ENCODE data around the gene WDTC1.

WDTC1 gene

DNA sequence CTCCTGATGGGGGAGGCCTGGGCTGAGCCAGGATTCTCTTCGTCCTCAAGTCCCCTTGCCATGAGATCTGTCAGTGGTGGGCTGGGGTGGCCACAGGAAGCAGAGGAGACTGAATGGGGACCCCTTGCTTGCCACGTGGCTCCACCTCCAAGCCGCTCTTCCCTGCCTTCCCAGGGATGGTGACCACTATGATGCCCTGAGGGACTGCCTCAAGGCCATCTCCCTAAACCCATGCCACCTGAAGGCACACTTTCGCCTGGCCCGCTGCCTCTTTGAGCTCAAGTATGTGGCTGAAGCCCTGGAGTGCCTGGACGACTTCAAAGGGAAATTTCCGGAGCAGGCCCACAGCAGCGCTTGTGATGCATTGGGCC lies 66.6 kb downstream of the WDTC1 start:
- DNase-seq (ENCODE audit: low read depth in 2 of 3, low spot score in 2 of 3) = no peak

DNA sequence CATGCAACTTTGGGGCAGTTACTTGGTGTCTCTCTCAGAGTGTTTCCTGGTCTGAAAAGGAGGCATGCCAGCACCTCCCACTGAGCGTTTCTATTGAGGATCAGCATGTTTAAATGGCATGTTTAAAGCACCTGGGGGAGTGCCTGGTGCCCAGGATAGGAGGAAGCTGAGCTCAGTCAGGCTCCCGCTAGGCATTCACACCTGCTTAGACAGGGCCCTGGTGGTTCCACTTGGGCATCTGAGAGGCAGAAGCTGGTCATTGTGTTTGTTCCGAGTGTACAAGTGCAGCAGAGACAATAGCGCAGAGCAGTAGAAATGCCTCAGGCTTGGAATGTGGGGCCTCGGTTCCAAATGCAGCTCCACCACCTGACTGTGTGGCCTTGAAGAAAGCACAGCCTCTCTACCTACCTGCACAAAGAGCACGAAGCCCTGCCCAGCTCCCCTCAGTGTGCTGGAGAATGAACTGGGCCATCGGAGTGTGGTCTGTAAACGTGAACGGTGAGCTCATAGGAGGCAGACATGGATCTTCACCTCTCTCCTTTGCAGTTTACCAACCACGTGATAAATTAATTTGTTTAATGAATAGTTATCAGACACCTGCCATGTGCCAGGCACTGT lies 67.3 kb downstream of the WDTC1 start:
- DNase-seq (ENCODE audit: low read depth in 2 of 3, low spot score in 2 of 3) = no peak

DNA sequence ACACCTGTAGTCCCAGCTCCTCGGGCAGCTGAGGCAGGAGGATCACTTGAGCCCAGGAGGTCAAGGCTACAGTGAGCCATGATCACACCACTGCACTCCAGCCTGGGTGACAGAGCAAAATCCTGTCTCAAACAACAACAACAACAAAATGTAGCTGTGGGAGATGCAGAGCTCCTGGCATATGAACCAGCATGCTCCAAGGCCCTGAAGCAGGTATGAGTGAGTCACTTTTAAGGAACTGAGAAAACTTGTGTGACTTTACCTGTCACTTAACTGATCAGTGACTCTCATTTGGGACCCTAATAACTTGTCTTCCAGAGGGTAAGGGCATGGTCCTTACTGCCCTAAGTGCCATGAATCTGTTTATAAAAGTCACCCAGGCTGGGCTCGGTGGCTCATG lies 68.2 kb downstream of the WDTC1 start:
- DNase-seq (ENCODE audit: low read depth in 2 of 3, low spot score in 2 of 3) = no peak

DNA sequence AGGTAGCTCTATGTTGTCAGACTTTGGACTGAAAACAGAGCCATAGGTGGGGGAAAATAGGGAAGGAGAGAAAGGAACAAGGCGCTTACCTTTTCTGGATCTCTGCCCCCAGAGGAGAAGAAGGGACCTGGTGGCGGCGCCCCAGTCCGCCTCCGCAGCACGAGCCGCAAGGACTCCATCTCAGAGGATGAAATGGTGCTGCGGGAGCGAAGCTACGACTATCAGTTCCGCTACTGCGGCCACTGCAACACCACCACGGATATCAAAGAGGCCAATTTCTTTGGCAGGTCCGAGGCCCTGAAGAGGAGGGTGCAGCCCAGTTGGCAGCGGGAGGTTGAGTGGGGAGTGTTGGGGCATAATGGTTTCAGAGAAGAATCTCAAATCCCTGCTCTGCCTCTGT lies 69.1 kb downstream of the WDTC1 start:
- no peak for DNase-seq (ENCODE audit: low read depth in 2 of 3, low spot score in 2 of 3)

DNA sequence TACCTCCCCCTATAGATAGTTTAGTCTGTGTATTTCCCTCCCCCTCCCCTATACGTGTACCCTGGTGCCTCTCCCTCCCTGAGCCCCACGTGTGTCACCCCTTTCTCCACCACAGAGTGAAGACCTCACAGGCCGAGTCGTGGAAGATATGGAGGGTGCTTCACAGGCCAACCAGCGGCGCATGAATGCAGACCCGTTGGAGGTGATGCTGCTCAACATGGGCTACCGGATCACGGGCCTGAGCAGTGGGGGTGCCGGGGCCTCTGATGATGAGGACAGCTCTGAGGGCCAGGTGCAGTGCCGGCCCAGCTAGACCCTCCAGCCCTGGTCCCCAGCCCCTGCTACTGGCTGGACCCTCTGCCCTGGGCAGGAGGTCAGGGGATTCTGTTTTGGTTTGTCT lies 71.6 kb downstream of the WDTC1 start:
- no peak for DNase-seq (ENCODE audit: low read depth in 2 of 3, low spot score in 2 of 3)

DNA sequence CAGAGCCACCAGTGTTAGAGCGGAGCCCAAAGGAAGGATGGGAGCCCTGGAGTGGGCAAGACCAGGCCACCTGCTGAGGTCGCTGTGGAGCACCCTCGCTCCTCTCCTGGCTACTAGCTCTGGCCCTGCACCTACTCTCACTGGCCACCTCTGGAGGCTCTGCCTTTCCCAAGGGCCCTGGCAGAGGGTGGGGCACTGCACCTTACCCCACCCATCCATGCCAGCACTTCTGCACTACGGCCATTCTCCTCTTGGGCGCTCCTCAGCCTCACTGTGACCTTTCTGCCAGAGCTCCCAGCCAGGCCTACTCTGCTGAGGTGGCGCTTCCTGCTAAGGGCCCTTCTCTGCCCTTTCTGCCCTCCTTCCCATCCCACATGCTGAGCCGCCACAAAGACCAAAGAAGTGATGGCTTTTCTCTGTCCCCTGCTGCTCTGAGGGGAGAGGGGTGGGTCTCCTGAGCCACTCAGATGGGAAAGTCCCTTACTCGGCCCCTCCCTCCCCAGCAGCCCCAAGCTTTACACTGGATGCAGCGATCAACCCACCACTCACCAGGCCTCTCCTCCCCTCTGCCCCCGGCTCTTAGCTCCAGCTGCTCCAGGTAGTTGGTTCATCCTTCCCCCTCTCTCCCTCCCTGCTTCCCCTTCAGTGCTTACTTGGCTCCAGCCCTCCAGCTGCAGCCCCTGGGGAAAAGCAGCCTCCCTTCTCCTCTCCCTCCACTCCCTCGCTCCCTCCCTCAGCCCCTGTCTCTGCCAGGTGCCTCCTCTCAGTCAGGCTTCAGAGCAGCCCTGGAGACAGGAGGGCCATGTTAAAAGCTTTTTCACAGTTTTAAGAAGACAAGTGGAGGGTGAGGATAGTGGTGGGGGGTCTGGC lies 72.7 kb downstream of the WDTC1 start:
- no peak for DNase-seq (ENCODE audit: low read depth in 2 of 3, low spot score in 2 of 3)

DNA sequence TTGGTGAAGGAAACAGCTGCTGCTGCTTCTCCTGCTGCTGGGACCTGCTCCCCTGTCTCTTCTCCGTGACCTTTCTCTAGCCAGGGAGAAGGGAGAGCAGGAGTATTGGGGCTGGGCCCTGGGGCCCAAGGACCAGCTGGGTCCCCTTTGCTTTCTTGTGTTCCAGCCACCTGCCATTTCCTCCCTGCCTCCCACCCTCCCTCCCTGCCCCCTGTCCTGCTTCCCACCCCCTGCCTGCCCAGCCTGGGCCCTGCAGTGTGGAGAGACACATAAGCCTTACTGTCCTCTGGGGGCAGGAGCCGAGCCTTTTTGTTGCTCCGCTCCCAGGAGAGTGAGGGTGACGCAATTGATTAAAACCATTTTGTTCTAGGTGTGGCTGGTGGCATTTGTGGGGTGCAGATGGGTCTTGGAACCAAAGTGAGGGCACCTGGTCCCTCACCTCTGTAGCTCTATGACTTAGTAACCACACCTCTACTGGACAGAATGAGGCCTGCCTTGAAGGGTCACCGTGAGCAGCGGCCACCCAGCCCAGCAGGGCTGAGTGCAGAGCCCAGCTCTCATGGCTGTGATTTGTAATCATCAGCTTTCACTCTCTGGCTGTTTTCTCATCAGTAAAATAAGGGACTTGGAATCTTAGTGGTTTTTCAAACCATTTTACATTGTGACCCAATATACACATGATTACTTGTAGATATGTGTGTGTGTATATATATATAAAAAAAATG lies 73.6 kb downstream of the WDTC1 start:
- DNase-seq (ENCODE audit: low read depth in 2 of 3, low spot score in 2 of 3) = no peak

DNA sequence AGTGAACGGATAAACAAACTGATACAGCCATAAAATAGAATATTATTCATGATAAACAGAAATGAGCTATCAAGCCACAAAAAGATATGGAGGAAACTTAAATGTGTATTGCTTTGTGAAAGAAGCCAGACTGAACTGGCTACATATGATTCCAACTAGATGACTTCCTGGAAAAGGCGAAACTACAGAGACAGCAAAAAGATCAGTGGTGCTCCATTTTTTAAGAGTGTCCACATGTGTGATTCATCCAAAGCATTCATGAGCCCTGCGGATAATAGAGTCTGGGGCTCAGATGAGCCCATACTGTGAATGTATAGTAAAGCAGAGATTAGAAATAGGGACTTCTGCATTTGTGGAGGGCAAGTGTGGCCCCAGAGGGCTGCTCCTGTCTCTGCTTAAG lies 79.7 kb downstream of the WDTC1 start:
- DNase-seq (ENCODE audit: low read depth in 2 of 3, low spot score in 2 of 3) = no peak

DNA sequence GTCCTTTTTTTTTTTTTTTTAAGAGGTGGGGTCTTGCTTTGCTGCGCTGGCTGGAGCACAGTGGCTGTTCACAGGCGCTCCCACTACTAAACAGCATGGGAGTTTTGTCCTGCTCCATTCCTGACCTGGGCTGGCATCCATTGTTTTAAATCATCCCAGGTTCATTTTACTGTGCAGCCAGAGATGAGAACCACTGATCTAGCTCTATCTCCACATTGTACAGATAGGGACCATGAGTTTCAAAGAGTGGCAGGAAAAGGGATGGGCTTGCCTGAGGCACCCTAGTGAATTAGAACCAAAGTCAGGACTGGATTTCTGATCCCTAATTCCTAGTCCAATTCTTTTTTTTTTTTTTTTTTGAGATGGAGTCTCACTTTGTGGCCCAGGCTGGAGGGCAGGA lies 80.3 kb downstream of the WDTC1 start:
- DNase-seq (ENCODE audit: low read depth in 2 of 3, low spot score in 2 of 3) = no peak

DNA sequence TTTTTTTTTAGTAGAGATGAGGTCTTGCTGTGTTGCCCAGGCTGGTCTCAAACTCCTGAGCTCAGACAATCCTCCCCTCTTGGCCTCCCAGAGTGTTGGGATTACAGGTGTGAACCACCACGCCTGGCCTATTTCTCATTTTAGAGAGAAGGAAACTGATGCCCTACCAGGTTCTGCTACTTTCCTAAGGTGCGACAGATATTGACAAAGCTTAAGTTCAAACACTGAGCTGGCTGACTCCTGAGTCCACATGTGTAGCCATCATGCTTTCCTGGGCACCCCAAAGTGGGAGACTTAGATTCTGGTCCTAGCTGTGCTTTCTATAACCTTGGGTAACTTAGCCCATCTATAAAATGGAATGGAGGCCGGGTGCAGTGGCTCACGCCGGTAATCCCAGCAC lies 82.4 kb downstream of the WDTC1 start:
- DNase-seq (ENCODE audit: low read depth in 2 of 3, low spot score in 2 of 3) = no peak

DNA sequence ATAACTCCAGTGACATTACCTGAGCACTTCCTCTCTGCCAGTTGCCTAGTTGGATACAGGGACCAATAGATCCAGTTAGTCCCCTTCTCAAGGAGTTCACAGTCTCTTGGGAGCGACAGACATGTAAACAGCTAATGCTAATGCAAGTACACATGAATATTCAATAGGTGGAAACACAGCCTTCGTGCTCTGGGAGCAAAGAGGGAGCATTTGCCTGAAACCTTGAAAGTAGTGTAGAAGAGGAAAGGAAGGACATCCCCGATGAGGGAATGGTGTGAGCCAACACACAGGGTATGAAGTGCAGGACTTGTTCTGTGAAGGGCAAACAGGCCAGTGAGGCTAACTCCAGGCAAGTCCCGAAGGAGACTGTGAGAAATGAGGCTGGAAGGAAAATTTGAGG lies 83.7 kb downstream of the WDTC1 start:
- DNase-seq (ENCODE audit: low read depth in 2 of 3, low spot score in 2 of 3) = no peak

DNA sequence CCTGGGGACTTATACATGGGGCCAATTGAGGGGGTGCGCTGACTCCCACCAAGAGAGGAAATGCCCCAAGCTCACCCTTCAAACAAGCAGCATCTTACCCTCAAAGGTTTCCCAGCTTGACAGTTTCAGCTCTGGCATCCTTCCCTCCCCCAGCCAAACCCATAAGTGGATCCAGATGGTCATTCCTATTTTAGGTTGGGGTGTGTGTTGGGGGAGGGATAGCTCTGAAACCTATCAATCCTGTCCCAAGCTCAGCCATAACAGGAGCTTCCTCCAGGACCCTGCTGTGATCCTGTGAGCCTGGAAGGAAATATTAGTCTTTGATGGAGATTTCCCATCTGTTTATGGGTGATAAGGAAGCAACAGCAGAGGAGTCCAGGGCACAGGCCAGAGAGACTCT lies 84.2 kb downstream of the WDTC1 start:
- DNase-seq (ENCODE audit: low read depth in 2 of 3, low spot score in 2 of 3) = no peak

DNA sequence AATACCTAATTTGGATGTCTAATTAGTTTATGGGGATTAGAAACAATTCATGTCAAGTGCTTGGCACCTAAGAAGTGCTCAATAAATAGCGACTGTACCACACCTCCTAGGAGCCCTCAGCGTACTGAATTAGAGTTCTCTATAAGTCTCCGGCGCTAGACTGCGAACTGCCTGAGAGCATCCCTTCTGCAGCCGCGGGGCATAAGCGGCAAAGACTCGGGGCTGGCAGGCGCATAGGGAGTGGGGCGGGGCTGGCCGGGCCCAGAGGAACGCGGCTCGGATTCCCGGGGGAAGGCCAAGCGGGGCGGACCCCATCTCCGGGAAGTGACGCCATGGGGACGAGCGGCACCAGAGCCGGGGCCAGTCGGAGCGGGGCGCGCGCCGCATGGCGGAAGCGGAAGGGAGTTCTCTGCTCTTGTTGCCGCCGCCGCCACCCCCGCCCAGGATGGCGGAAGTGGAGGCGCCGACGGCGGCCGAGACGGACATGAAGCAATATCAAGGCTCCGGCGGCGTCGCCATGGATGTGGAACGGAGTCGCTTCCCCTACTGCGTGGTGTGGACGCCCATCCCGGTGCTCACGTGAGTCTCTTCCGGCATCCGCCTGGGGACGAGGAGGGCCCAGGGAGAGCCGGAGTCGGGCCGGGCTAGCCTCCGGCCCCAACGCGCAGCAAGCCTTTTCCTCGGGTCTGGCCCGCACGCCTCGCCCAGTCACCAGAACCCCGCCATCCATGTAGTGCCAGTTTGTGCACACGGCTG lies 87.6 kb downstream of the WDTC1 start, which contains the start of gene TMEM222:
TSS of gene TMEM222 (plus strand) at position 351 of the 756 bp plus-strand sequence. CDS start at position 386, 35 bp downstream.
- DNase-seq (ENCODE audit: low read depth in 2 of 3, low spot score in 2 of 3) = peak; percentile 89 to 98 (median 97)

DNA sequence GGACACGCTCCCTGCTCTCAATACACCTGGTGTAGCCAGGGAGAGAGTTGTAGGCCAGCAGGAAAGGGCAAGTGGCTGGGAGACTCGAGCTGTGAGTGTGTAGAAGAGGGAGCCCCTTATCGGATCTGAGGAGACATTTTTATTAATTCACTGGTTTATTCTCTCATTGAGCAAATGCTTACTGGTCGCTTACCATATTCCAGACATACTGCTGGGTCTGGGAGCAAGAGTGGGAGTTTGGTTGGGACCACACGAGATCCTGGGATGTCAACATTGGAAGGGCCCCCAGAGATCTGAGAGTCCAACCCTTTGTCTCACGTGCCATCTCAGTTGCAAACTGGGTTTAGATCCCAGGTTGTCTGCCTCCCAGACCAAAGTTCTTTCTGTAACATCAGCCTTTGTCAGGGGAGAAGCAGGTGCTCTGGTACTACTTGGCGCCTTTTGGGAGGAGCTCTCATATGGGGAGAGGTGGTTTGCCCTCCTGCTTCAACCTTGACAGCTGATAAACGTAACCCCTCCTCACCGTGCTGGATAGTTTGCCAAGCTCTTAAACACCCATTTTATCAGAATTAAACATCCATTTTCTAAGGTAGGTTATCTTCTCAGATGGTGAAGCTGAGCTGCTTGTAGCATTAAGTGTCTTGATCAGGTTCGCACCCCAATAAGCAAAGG lies 88.3 kb downstream of the WDTC1 start:
- no peak for DNase-seq (ENCODE audit: low read depth in 2 of 3, low spot score in 2 of 3)

DNA sequence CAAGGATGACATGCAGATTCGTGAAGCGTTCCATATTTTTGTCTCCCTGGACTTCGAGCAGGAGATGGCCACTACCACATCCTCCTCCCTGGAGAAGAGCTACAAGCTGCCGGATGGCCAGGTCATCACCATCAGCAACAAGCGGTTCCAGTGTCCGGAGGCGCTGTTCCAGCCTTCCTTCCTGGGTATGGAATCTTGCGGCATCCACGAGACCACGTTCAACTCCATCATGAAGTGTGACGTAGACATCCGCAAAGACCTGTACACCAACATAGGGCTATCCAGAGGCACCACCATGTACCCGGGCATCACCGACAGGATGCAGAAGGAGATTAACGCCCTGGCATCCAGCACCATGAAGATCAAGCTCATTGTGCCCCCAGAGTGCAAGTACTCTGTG lies 90.9 kb downstream of the WDTC1 start:
- DNase-seq (ENCODE audit: low read depth in 2 of 3, low spot score in 2 of 3) = no peak

DNA sequence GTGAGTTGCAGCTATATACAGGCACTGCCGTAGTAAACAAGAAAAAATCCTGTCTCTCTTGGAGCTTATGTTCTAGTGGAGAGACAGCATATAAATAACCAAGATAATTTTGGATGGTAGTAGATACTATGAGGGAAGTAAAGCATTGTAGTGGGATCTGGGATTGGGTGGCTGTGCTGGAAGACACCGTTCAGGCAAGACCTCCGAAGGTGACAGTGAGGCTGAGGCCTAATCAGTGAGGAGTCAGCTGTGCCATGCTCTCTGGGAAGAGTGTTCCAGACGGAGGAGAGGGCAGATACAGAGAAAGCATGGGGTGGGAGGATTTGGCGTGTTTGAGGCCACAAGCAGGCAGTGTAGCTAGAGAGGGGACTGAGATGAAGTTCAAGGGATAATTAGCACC lies 93.5 kb downstream of the WDTC1 start:
- DNase-seq (ENCODE audit: low read depth in 2 of 3, low spot score in 2 of 3) = no peak

DNA sequence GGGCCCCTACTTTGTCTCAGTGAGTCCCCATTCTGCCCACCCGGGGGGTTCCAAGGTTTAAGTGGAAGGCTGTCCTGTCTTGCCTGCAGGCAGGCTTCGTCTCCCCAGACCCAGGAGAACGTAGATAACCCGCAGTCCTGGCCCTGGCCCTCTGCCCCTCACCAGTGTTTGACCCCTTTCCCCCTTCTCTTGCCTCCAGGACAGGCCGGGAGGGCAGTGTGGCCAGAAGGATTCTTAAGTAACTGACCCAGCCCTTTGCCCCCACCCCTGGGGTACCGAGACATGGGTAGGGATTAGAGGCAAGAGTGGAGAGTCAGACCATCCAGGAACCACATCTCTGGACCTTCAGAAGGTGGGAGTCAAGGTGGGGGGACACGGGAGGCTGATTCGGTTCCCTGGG lies 96.4 kb downstream of the WDTC1 start:
- DNase-seq (ENCODE audit: low read depth in 2 of 3, low spot score in 2 of 3) = no peak

DNA sequence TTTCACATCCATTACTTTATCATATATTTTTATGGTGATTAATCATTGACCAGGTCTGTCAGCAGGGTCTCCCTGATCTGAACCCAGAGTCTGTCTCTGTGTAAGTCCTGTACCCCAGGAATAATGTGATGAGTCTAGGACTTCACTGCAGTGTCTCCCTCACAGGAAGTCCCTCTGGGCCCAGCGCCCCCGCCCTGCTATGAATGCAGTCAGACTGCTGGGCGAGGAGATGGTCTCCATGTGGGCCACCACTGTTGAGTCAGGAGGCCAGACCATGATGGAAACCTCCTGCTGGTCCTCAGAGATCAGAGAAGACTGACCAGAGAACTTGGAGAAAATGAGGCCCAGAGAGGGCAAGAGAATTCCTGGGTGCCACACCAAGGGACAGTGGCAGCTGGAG lies 97.0 kb downstream of the WDTC1 start:
- no peak for DNase-seq (ENCODE audit: low read depth in 2 of 3, low spot score in 2 of 3)

DNA sequence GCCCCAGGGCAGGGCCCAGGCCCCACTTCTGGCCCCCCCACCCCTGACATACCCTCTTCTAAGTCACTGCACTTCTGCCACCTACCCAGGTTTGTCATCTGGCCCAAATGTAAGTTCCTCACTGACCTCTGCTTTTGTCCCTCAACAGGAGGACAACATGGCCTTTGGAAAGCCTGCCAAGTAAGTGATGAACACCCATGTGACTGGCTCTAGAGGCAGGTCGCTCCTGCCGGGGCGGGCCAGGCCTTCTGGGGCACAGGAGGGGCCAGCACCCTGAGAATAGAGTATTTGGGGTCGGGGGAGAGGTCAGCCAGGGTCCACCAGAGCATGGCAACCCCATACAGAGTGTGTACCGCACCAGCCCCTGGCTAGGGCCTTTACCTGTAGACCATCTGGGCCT lies 97.5 kb downstream of the WDTC1 start:
- DNase-seq (ENCODE audit: low read depth in 2 of 3, low spot score in 2 of 3) = no peak

DNA sequence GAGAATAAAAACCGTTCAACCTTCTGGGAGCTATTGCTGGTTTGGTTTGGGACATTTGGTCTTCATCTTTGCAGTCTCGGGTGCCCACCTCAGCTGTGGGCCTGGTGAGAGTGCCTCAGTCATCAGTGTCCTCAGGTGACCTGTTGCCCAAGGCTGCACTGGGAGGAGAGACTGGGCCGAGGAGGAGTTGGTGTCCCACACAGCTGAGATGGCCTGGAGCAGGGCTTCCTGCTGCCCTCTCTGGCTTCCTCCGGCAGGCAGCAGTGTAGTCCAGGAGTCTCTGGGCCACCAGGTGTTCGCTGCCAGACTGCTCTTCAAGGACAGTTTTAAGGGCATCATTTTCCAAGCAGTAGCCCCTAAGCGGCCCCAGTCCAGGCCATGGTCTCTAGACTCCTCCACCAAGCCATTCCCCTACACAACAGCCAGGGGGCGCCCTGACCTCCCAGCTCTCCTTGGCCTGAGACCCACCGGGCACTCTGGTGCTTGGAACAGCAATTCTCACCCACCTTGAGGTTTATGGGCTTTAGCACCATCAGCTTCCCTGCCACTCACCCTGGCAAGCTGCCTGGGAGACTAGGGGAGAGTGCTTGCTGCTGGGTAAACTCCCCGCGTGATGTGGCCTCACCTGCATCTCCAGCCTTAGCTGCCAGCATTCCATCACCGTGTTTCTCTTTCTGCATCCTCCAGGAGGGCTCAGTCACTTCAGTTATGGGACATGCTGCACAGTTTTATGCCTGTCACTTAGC lies 98.3 kb downstream of the WDTC1 start:
- no peak for DNase-seq (ENCODE audit: low read depth in 2 of 3, low spot score in 2 of 3)

Data from activated CD8-positive, alpha-beta memory T cell treated with anti-CD3 and anti-CD28 coated beads for 48 hours (primary cell).